Left ventricle myocardium superior (tissue), 1 donor: ENCODE results near the gene NDUFAF5. TPM values are rescaled to one million over a fixed set of nuclear protein-coding genes. Genes with fewer than 3 reads are reported as not detected.
"Not testable (repeated sequence)": the region's sequence is repeated elsewhere in the genome, so short reads cannot be mapped to it uniquely, and the experiment has no call there.

Source experiments
- ATAC-seq: fragments of 200-7000 bp; cut with Tn5 transposase; one replicate; pipeline ENCODE4 v1.9.1; 2020; ENCODE audit warnings: mild to moderate bottlenecking, moderate library complexity
- DNase-seq: peaks from one replicate; pipeline ENCODE4 v3.0.0-alpha.2; 2020
- intact Hi-C: fragments of 100-400 bp; cut with micrococcal nuclease; formaldehyde crosslinking; loops from one replicate; pipeline ENCODE4 v1.11.0; 2022
- long read RNA-seq: library from polyadenylated mRNA; unstranded; transcript quantifications from one replicate; pipeline ENCODE4 v2.0.0, GENCODE V29; 2021
- total RNA-seq: library from RNA; stranded (reverse); fragmentation: NEBNext Ultra II Directional; extraction: Animal tissue kit (Norgen Biotek cat#: 25700); gene quantifications from one replicate; pipeline ENCODE4 v1.2.1, GENCODE V29; 2021
- donor health status: DM: no; HTN: yes; CAD: no; lungs with severe emphysema.

NDUFAF5 gene
- 67.4 TPM for total RNA-seq
- long read RNA-seq, full-length matches to known transcripts = 27 of 36 reads
- long read RNA-seq, partial matches to known transcripts = 1 of 36 reads
- long read RNA-seq, other reads (novel, unspliced or antisense) = 8 of 36 reads

GRCh38 chr20:13784893-13785715 lies at the start of gene NDUFAF5, which contains the start of gene ESF1:
NDUFAF5 (plus strand) TSS chr20:13785028; CDS start chr20:13785069, 41 bp downstream.
ESF1 (minus strand) TSS chr20:13784919; CDS start chr20:13783140, 1,779 bp downstream.
- peak; percentile 99 for ATAC-seq
- DNase-seq = peak; percentile 95
- intact Hi-C loops = no loop called here

- ATAC-seq = no peak
- intact Hi-C loops = no loop called here
- DNase-seq = no peak
These were observed 49.0 kb upstream of the NDUFAF5 start for GRCh38 chr20:13735826-13736225.

GRCh38 chr20:13736436-13737191 lies 48.2 kb upstream of the NDUFAF5 start:
- peak; percentile 94 for ATAC-seq
- intact Hi-C loops = no loop called here
- no peak for DNase-seq

GRCh38 chr20:13738187-13738586 lies 46.6 kb upstream of the NDUFAF5 start:
- ATAC-seq, DNase-seq, intact Hi-C loops: not testable (repeated sequence)

- intact Hi-C loops = no loop called here
- ATAC-seq = peak; percentile 26
- no peak for DNase-seq
These were observed 44.8 kb upstream of the NDUFAF5 start for GRCh38 chr20:13739731-13740649.

GRCh38 chr20:13741879-13742278 lies 42.9 kb upstream of the NDUFAF5 start:
- DNase-seq (no peak), ATAC-seq (no peak)
- intact Hi-C loops = no loop called here

GRCh38 chr20:13744352-13744751 lies 40.5 kb upstream of the NDUFAF5 start:
- intact Hi-C loops = no loop called here
- ATAC-seq (no peak), DNase-seq (no peak)

- intact Hi-C loops = no loop called here
- ATAC-seq (peak; percentile 45), DNase-seq (no peak)
These were observed 39.0 kb upstream of the NDUFAF5 start for GRCh38 chr20:13745784-13746183.

- DNase-seq (no peak), ATAC-seq (no peak)
- intact Hi-C loops = no loop called here
These were observed 35.0 kb upstream of the NDUFAF5 start for GRCh38 chr20:13749811-13750210.

- DNase-seq = no peak
- ATAC-seq = no peak
- intact Hi-C loops = no loop called here
These were observed 31.3 kb upstream of the NDUFAF5 start for GRCh38 chr20:13753436-13754036.

- ATAC-seq (no peak), DNase-seq (no peak)
- intact Hi-C loops = no loop called here
These were observed 29.0 kb upstream of the NDUFAF5 start for GRCh38 chr20:13755809-13756208.

GRCh38 chr20:13756551-13756950 lies 28.3 kb upstream of the NDUFAF5 start:
- intact Hi-C loops = no loop called here
- ATAC-seq (no peak), DNase-seq (no peak)

- ATAC-seq = no peak
These were observed 25.9 kb upstream of the NDUFAF5 start for GRCh38 chr20:13758884-13759283.

GRCh38 chr20:13760451-13760946 lies 24.3 kb upstream of the NDUFAF5 start:
- DNase-seq, intact Hi-C loops, ATAC-seq: not testable (repeated sequence)

More at GRCh38 chr20:13758884-13759283, 25.9 kb upstream of the NDUFAF5 start:
- no peak for DNase-seq
- intact Hi-C loops = no loop called here

GRCh38 chr20:13765299-13765698 lies 19.5 kb upstream of the NDUFAF5 start:
- no peak for ATAC-seq
- intact Hi-C loops = no loop called here
- no peak for DNase-seq

GRCh38 chr20:13765868-13766416 lies 18.9 kb upstream of the NDUFAF5 start:
- ATAC-seq (no peak), DNase-seq (no peak)
- intact Hi-C loops = no loop called here

- intact Hi-C loops = loop anchor here (5.0 kb wide), 1 partner anchor 313 kb away; no protein-coding TSS in a partner anchor
- no peak for DNase-seq
- no peak for ATAC-seq
These were observed 14.7 kb upstream of the NDUFAF5 start for GRCh38 chr20:13770141-13770540.
